HEK293T (cell line): ENCODE measurements around the gene CORO2B.

Experiments used
- ARNT ChIP-seq: fragments of 450-650 bp; IDR thresholded peaks from 2 replicates; pipeline ENCODE4 v1.6.1; 2017; ENCODE audit warnings: mild to moderate bottlenecking
- FOXM1 ChIP-seq: fragments of 450-650 bp; IDR thresholded peaks from 2 replicates; pipeline ENCODE4 v1.6.1; 2017; ENCODE audit warnings: mild to moderate bottlenecking, borderline replicate concordance
- HDGF ChIP-seq: fragments of 450-650 bp; IDR thresholded peaks from 2 replicates; pipeline ENCODE4 v1.6.1; 2017; ENCODE audit warnings: antibody characterized with exemption, borderline replicate concordance
- LEF1 ChIP-seq: fragments of 450-650 bp; IDR thresholded peaks from 2 replicates; pipeline ENCODE4 v1.6.1; 2017; ENCODE audit warnings: mild to moderate bottlenecking, borderline replicate concordance
- NFRKB ChIP-seq: fragments of 450-650 bp; IDR thresholded peaks from 2 replicates; pipeline ENCODE4 v1.6.1; 2016; ENCODE audit warnings: mild to moderate bottlenecking, moderate library complexity
- PKNOX1 ChIP-seq: fragments of 450-650 bp; IDR thresholded peaks from 2 replicates; pipeline ENCODE4 v1.6.1; 2016
- SP1 ChIP-seq: fragments of 450-650 bp; IDR thresholded peaks from 2 replicates; pipeline ENCODE4 v1.6.1; 2017
- SUZ12 ChIP-seq: fragments of 450-650 bp; IDR thresholded peaks from 2 replicates; pipeline ENCODE4 v1.6.1; 2016; ENCODE audit warnings: mild to moderate bottlenecking
- TARDBP ChIP-seq: fragments of 450-650 bp; IDR thresholded peaks from 2 replicates; pipeline ENCODE4 v1.6.1; 2016

GRCh38 chr15:68711406-68711805 is 132.6 kb downstream of the CORO2B start:
- TF ChIP-seq PKNOX1 (no peak), FOXM1 (no peak), NFRKB (no peak), SUZ12 (no peak), ARNT (no peak), HDGF (no peak), LEF1 (no peak), TARDBP (no peak), SP1 (no peak)
